Measurements from ENCODE around the gene BNC2. TPM values are rescaled to one million over a fixed set of nuclear protein-coding genes. Genes with fewer than 3 reads are reported as not detected.

Gene BNC2
- total RNA-seq, 4 donors from 2014 or later: 3.9 to 45.4 (median 13.1) TPM

DNA sequence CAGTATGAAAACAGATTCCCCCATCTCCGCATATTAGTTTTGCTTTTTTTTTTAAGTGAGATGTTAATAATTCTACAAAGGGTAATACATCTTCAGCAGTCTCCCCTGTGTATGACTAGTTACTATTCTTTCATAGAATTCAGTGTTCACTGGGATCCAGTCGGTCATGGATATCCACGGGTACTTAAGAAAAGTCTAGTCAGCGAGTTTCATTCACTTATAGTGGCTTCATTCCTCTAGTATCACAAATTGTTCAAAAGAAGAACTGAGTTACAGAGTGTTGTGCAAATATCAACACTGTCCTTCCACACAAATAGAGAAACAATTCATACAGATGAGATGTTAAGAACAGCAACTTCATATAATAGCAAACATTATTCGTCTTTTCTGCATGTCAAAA is 35.7 kb downstream of the BNC2 start:
- H3K27ac ChIP-seq: no peak overlapping the region
- DNase-seq: no peak
- H3K9me3 ChIP-seq: no peaks in the 10 kb centered on the region
- no peaks in the 10 kb centered on the region for H3K27me3 ChIP-seq
- peaks cover 0 to 9% (median 0%) of the 10 kb centered on the region in 4 donors for H3K4me1 ChIP-seq
- no peak overlapping the region for H3K4me3 ChIP-seq
- no peaks in the 10 kb centered on the region for H3K36me3 ChIP-seq
- TF ChIP-seq, protein P1, sequence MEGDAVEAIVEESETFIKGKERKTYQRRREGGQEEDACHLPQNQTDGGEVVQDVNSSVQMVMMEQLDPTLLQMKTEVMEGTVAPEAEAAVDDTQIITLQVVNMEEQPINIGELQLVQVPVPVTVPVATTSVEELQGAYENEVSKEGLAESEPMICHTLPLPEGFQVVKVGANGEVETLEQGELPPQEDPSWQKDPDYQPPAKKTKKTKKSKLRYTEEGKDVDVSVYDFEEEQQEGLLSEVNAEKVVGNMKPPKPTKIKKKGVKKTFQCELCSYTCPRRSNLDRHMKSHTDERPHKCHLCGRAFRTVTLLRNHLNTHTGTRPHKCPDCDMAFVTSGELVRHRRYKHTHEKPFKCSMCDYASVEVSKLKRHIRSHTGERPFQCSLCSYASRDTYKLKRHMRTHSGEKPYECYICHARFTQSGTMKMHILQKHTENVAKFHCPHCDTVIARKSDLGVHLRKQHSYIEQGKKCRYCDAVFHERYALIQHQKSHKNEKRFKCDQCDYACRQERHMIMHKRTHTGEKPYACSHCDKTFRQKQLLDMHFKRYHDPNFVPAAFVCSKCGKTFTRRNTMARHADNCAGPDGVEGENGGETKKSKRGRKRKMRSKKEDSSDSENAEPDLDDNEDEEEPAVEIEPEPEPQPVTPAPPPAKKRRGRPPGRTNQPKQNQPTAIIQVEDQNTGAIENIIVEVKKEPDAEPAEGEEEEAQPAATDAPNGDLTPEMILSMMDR (IDR thresholded peaks at IDR 0.05): no peak
- no peak for TF ChIP-seq POLR2A (IDR thresholded peaks at IDR 0.05)

DNA sequence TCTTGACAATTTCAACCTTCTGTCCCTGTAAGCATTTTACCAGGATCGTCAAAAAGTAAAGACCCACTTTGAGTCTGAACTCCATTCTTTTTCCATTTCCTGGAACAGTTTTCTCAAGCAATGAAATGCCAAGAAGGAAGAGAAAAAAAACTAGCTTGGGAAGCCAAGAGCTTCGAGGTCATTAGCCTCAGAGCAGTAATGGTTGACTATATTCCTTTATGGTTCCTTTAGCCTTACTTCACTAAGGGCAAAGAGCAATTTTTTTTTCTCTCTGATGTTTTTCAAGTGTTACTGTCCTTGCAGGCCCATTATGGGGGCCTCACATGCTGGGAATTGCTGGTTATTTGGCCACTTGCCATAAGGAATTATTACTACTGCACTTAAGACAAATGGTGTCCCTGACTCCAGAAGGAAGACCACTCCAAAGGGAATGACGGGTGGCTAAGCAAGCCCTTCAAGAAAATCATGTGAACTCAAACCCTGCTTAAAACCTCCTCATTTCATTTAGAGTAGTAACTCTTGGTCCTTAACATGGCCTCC is 37.1 kb downstream of the BNC2 start:
- Histone ChIP-seq H3K36me3 (no peaks in the 10 kb centered on the region), H3K9me3 (no peaks in the 10 kb centered on the region), H3K27ac (peak overlapping the region in 2 of 4 donors; percentile 13 to 32), H3K4me1 (peaks cover 0 to 19% (median 0%) of the 10 kb centered on the region in 4 donors), H3K4me3 (no peak overlapping the region), H3K27me3 (no peaks in the 10 kb centered on the region)
- TF ChIP-seq POLR2A (IDR thresholded peaks at IDR 0.05): no peak
- TF ChIP-seq, protein P1 (IDR thresholded peaks at IDR 0.05): no peak
- no peak for DNase-seq

DNA sequence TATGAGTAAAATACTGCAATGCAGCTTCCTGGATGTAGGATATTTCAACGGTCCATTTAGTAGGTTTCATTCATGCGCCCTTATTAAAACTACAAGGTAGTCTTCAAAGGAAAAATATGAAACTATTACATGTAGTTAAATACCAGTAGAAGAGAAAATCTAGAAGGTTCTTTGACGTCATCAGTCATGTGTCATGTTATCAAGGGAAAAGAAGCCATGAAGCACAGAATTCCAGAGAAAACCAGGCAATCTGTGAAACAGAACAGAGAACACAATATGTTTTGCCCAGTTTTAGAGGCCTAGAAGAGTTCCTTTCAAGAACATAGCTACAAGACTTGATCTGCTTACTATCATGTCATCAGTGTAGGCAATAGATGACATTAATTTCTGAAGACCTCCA is 38.4 kb downstream of the BNC2 start:
- TF ChIP-seq POLR2A (IDR thresholded peaks at IDR 0.05): no peak
- TF ChIP-seq, protein P1 (IDR thresholded peaks at IDR 0.05): no peak
- peaks cover 0 to 19% (median 0%) of the 10 kb centered on the region in 4 donors for H3K4me1 ChIP-seq
- no peak for DNase-seq
- H3K27ac ChIP-seq: no peak overlapping the region
- no peak overlapping the region for H3K4me3 ChIP-seq
- H3K27me3 ChIP-seq: no peaks in the 10 kb centered on the region
- no peaks in the 10 kb centered on the region for H3K9me3 ChIP-seq
- no peaks in the 10 kb centered on the region for H3K36me3 ChIP-seq

DNA sequence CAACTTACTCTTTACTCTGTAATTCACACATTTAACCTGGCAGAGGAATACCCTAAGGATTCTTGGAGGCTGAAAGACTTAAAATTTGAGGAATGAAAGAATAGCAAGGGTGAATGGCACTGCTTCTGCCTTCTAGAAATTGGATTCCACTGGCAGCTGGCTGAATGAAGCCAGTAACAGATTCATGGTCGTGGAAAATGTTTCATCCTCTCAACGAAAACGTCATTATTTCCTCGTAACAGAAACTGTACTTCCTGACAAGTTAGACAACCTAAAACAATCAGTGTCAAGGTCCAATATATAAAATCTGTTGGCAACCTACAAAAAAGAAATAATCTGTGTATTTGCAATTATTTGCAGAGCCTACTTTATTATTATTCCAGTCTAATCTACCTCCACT is 39.7 kb downstream of the BNC2 start:
- Histone ChIP-seq H3K27ac (no peak overlapping the region), H3K9me3 (no peaks in the 10 kb centered on the region), H3K4me3 (no peak overlapping the region), H3K4me1 (peaks cover 0 to 19% (median 0%) of the 10 kb centered on the region in 4 donors), H3K27me3 (no peaks in the 10 kb centered on the region), H3K36me3 (no peaks in the 10 kb centered on the region)
- DNase-seq: no peak
- TF ChIP-seq, protein P1 (IDR thresholded peaks at IDR 0.05): no peak
- no peak for TF ChIP-seq POLR2A (IDR thresholded peaks at IDR 0.05)

DNA sequence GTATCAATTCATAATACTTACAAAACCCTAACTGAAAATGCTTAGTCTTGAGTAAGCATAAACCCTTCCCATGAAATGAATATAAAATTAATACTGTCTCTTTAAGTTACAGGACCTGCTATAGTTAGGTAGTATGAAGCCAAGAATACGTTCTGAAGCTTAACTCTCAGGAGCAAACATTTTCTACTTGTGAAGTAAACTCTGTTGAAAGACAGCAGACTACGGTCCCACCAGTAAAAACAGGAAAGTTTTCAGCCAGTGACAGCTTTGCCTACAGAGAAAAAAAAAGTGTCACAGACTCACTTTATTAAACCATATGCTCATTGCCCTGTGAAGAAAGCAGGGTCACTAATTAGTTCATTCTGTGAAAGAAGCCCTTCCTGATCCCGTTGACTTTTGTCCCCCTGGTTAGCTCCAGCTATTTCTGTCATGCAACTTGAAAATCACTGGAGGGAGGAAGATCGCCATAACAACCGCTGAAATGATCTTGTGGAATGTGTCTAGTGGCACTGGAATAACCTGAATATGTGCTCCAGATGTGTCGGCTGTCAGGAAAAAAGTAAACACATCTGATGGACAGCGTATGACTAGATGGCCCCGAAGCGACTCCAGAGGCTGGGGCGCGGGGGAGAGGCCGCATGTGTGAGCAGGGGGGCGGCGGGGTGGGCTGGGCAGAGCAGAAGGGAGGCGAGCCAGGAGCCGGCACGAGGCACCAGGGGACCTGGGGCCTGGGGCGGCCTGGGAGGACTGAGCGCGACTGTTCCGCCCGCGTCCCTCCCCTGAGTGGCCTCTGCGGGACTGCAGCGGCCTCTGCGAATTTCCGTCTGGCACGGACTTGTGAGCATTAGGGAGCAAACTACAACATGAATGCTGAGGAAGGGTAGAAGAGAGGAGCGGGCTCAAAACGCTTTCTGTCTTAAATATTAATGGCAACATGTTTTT is 41.9 kb downstream of the BNC2 start:
- Histone ChIP-seq H3K27ac (peak overlapping the region; percentile 50 to 77 (median 64)), H3K4me3 (peak overlapping the region in 3 of 4 donors; percentile 26 to 50 (median 40)), H3K36me3 (no peaks in the 10 kb centered on the region), H3K4me1 (peaks cover 0 to 21% (median 0%) of the 10 kb centered on the region in 4 donors), H3K9me3 (no peaks in the 10 kb centered on the region), H3K27me3 (no peaks in the 10 kb centered on the region)
- TF ChIP-seq, protein P1 (IDR thresholded peaks at IDR 0.05): no peak
- no peak for TF ChIP-seq POLR2A (IDR thresholded peaks at IDR 0.05)
- peak in 2 of 3 donors; percentile 61 to 62 for DNase-seq

Measured in Peyer's patch (tissue), 4 donors.